CD14-positive monocyte (primary cell): ENCODE measurements around the gene ERC1. TPM values are rescaled to one million over a fixed set of nuclear protein-coding genes. Genes with fewer than 3 reads are reported as not detected.

Experiments
- DNase-seq, 3 donors: peaks; one replicate each; pipeline ENCODE4 v3.0.0-alpha.2; 2011 to 2022
- H2AFZ ChIP-seq: 2 replicates; pipeline ENCODE4 v1.6.0; 2012; ENCODE audit warnings: mild to moderate bottlenecking, low read depth, low read length, inconsistent platforms; ENCODE audit not compliant: insufficient read depth, poor library complexity, severe bottlenecking
- H3K27ac ChIP-seq, 2 donors: 1 replicate in 1 of 2; 2 replicates in 1 of 2; pipeline ENCODE4 v1.5.1; 2012 to 2013; ENCODE audit warnings: low read length in 2 of 2, control low read depth in 1 of 2, inconsistent platforms in 1 of 2, low read depth in 1 of 2, mild to moderate bottlenecking in 1 of 2
- H3K27me3 ChIP-seq, 2 donors: one replicate each; pipeline versions ENCODE4 v1.6.0 to v1.6.1; 2011 to 2013; ENCODE audit warnings: low read length in 2 of 2; ENCODE audit not compliant: control insufficient read depth in 2 of 2, insufficient read depth in 2 of 2
- H3K36me3 ChIP-seq, 2 donors: replicated peaks in 1 of 2; 1 replicate in 1 of 2; 2 replicates in 1 of 2; pipeline versions ENCODE4 v1.5.1 to v1.6.1; 2012 to 2013; ENCODE audit warnings: low read length in 2 of 2, control low read depth in 1 of 2, inconsistent platforms in 1 of 2, mild to moderate bottlenecking in 1 of 2; ENCODE audit not compliant: insufficient read depth in 2 of 2, control insufficient read depth in 1 of 2
- H3K4me1 ChIP-seq, 2 donors: 1 replicate in 1 of 2; 2 replicates in 1 of 2; pipeline versions ENCODE4 v1.5.1 to v1.6.1; 2012 to 2013; ENCODE audit warnings: low read length in 2 of 2, control low read depth in 1 of 2, inconsistent platforms in 1 of 2, mild to moderate bottlenecking in 1 of 2, moderate library complexity in 1 of 2; ENCODE audit not compliant: insufficient read depth in 2 of 2, control insufficient read depth in 1 of 2
- H3K4me2 ChIP-seq: replicated peaks from 2 replicates; pipeline ENCODE3; 2012; ENCODE audit warnings: low read length, moderate library complexity, mild to moderate bottlenecking; ENCODE audit not compliant: poor library complexity, severe bottlenecking; ENCODE audit errors: extremely low read depth
- H3K4me3 ChIP-seq, 3 experiments: fragments of 200-600 bp in 1 of 3; sonication (generic) in 1 of 3; replicated peaks in 1 of 3; 1 replicate in 2 of 3; 2 replicates in 1 of 3; pipeline ENCODE4 v1.5.1; 2011 to 2013; ENCODE audit warnings: low read length in 3 of 3, mild to moderate bottlenecking in 3 of 3, control low read depth in 2 of 3, low read depth in 2 of 3, inconsistent platforms in 1 of 3, moderate library complexity in 1 of 3
- H3K79me2 ChIP-seq: 2 replicates; pipeline ENCODE4 v1.6.0; 2012; ENCODE audit warnings: mild to moderate bottlenecking, control low read depth, inconsistent platforms, low read length, moderate library complexity; ENCODE audit not compliant: insufficient read depth
- H3K9ac ChIP-seq: 2 replicates; pipeline ENCODE4 v1.6.0; 2017; ENCODE audit warnings: low read length, mild to moderate bottlenecking; ENCODE audit not compliant: insufficient read depth, poor library complexity, severe bottlenecking
- H3K9me3 ChIP-seq, 2 donors: replicated peaks in 1 of 2; 1 replicate in 1 of 2; 2 replicates in 1 of 2; pipeline versions ENCODE4 v1.5.1 to v1.6.1; 2012 to 2013; ENCODE audit warnings: low read length in 2 of 2, control low read depth in 1 of 2; ENCODE audit not compliant: control insufficient read depth in 1 of 2, insufficient read depth in 1 of 2
- H4K20me1 ChIP-seq: 2 replicates; pipeline ENCODE4 v1.6.0; 2012; ENCODE audit warnings: mild to moderate bottlenecking, low read length, control low read depth, moderate library complexity; ENCODE audit not compliant: insufficient read depth
- H3K27ac Mint-ChIP-seq, 7 donors: one replicate each; pipeline ENCODE4 v1.8.0; 2020; ENCODE audit warnings: mild to moderate bottlenecking in 7 of 7, mixed read lengths in 7 of 7, moderate library complexity in 6 of 7, inconsistent platforms in 2 of 7
- H3K27me3 Mint-ChIP-seq, 3 donors: one replicate each; pipeline ENCODE4 v1.8.0; 2021 to 2022; ENCODE audit warnings: low read depth in 3 of 3, mild to moderate bottlenecking in 3 of 3, mixed read lengths in 3 of 3, moderate library complexity in 3 of 3, inconsistent platforms in 1 of 3
- H3K36me3 Mint-ChIP-seq, 2 donors: one replicate each; pipeline ENCODE4 v1.8.0; 2020; ENCODE audit warnings: mixed read lengths in 2 of 2, inconsistent platforms in 1 of 2, mild to moderate bottlenecking in 1 of 2
- H3K4me1 Mint-ChIP-seq: one replicate; pipeline ENCODE4 v1.8.0; 2020; ENCODE audit warnings: mild to moderate bottlenecking, mixed read lengths
- H3K4me3 Mint-ChIP-seq, 2 donors: one replicate each; pipeline ENCODE4 v1.8.0; 2020; ENCODE audit warnings: mild to moderate bottlenecking in 2 of 2, mixed read lengths in 2 of 2, moderate library complexity in 1 of 2
- H3K9me3 Mint-ChIP-seq, 7 donors: one replicate each; pipeline ENCODE4 v1.8.0; 2020 to 2022; ENCODE audit warnings: mixed read lengths in 7 of 7, mild to moderate bottlenecking in 6 of 7, moderate library complexity in 6 of 7, inconsistent platforms in 2 of 7
- CTCF ChIP-seq: fragments of 200-600 bp; IDR thresholded peaks from one replicate; pipeline ENCODE4 v1.8.0; 2022; ENCODE audit warnings: antibody characterized with exemption, mild to moderate bottlenecking
- WGBS: methylation state at CpG from one replicate; pipeline ENCODE4 v1.1.5; 2013; ENCODE audit warnings: missing lambda C conversion rate; ENCODE audit not compliant: insufficient coverage; 5-methylcytosine and 5-hydroxymethylcytosine counted together
- intact Hi-C, 2 donors: fragments of 100-400 bp; cut with micrococcal nuclease; formaldehyde crosslinking; loops; one replicate each; pipeline versions ENCODE4 v1.15.0 to v1.15.1; 2023
- polyA plus RNA-seq, 3 donors: library from polyadenylated mRNA; depleted of rRNA in 1 of 3; unstranded in 2 of 3; stranded (reverse) in 1 of 3; fragments of 300-500 nt in 2 of 3; fragments of >200 nt in 1 of 3; fragmentation: Illumina TruSeq in 2 of 3; gene quantifications; 1 replicate in 2 of 3; 2 replicates in 1 of 3; pipeline ENCODE4 v1.2.3, GENCODE V29; 2012 to 2021

ERC1 gene
- polyA plus RNA-seq, 3 donors, result 4.0 to 14.3 (median 5.1) TPM

DNA sequence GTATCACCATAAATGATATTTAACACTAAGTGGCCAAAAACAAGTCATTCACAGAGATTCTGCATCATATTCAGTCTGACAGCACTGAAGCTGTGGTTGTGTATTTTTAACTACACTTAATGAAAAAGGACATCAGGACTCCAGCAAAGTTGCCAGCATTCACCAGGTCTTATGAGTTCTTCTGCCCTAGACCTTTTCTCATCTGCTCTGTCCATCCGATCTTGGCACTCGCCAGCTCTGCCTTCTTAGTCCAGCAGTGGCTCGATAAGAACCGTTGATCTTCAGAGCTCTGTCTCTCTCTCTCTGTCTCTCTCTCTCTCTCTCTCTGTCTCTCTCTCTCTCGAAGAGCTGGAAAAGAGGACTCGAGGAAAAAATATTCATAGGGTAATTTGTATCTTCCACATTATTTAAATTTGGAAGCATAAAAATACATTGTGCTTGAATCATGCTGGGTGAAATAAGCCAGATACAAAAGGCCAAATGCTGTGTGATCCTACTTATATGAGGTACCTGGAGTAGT is 371.2 kb downstream of the ERC1 start:
- no peak for TF ChIP-seq CTCF
- Mint-ChIP-seq H3K4me3 (no peak overlapping the region), H3K27me3 (peaks cover 0 to 2% (median 0%) of the 10 kb centered on the region in 3 donors), H3K4me1 (no peaks in the 10 kb centered on the region), H3K9me3 (no peaks in the 10 kb centered on the region), H3K36me3 (peaks cover 4 to 13% of the 10 kb centered on the region in 2 donors), H3K27ac (peak overlapping the region in 3 of 7 donors; percentile 23 to 79 (median 53))
- H3K4me3 ChIP-seq, result no peak overlapping the region
- peaks cover 0 to 5% of the 10 kb centered on the region in 2 donors for H3K36me3 ChIP-seq
- H4K20me1 ChIP-seq, result no peaks in the 10 kb centered on the region
- H3K9ac ChIP-seq, result no peak overlapping the region
- H3K9me3 ChIP-seq, result no peaks in the 10 kb centered on the region
- H3K79me2 ChIP-seq, result no peaks in the 10 kb centered on the region
- DNase-seq, result no peak
- H3K27me3 ChIP-seq, result no peaks in the 10 kb centered on the region
- H3K4me2 ChIP-seq, result no peak overlapping the region
- intact Hi-C loops, result no loop called here
- WGBS, result 100% methylated on average over 2 of the region's 6 CpGs
- H3K27ac ChIP-seq, result no peak overlapping the region
- no peak overlapping the region for H2AFZ ChIP-seq
- H3K4me1 ChIP-seq, result no peaks in the 10 kb centered on the region

- Histone ChIP-seq H3K27me3 (no peaks in the 10 kb centered on the region), H3K79me2 (no peaks in the 10 kb centered on the region)
These were observed 374.7 kb downstream of the ERC1 start for GRCh38 chr12:1365703-1366102.

More at GRCh38 chr12:1365703-1366102, 374.7 kb downstream of the ERC1 start:
- Histone ChIP-seq H2AFZ (no peak overlapping the region), H3K4me3 (no peak overlapping the region), H3K9me3 (no peaks in the 10 kb centered on the region), H3K4me2 (no peak overlapping the region), H4K20me1 (no peaks in the 10 kb centered on the region), H3K9ac (no peak overlapping the region), H3K27ac (no peak overlapping the region), H3K36me3 (peaks cover 0 to 5% of the 10 kb centered on the region in 2 donors), H3K4me1 (no peaks in the 10 kb centered on the region)
- Mint-ChIP-seq H3K4me1 (no peaks in the 10 kb centered on the region), H3K9me3 (no peaks in the 10 kb centered on the region), H3K4me3 (no peak overlapping the region), H3K27ac (no peak overlapping the region), H3K27me3 (peaks cover 0 to 2% (median 0%) of the 10 kb centered on the region in 3 donors), H3K36me3 (peaks cover 4 to 10% of the 10 kb centered on the region in 2 donors)
- no peak for TF ChIP-seq CTCF
- DNase-seq, result no peak
- WGBS, result no CpG with 5 or more reads among the region's 1 CpG
- intact Hi-C loops, result no loop called here
